Breast epithelium (tissue), 3 donors: ENCODE measurements around the gene RALGAPA1.

Experiments used
- POLR2A ChIP-seq: fragments of 450-650 bp; IDR thresholded peaks from one replicate; pipeline ENCODE4 v1.6.1; 2016; ENCODE audit warnings: antibody characterized with exemption, mild to moderate bottlenecking, moderate library complexity
- POLR2AphosphoS5 ChIP-seq, 3 donors: sonication (generic); formaldehyde crosslinking; IDR thresholded peaks; one replicate each; pipeline ENCODE4 v1.6.1; 2017; ENCODE audit warnings: antibody characterized with exemption in 3 of 3
- TF ChIP-seq, protein P1 (sequence below), 3 donors: fragments of 450-650 bp; IDR thresholded peaks; one replicate each; pipeline ENCODE4 v1.5.1; 2016 to 2017; ENCODE audit warnings: antibody characterized with exemption in 3 of 3, mild to moderate bottlenecking in 3 of 3, moderate library complexity in 3 of 3

DNA sequence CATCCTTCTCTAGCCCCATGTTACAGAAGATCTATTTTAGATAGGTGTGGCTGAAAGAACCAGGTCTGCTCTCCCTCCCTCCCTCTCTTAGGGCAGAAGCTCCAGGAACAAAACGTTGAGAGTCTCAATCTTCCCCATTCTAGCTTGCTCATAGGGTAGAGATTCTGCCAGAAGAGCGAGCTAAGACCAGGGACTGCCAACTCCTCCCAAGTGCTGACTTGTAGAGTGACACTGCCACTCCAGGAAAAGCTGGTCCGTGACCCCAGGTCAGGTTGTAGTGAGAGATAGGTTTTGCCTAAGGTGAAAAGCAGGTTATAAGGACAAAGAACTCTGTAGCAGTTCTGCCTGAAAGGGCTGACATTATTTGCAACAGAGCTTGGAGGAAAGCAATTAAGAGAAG lies 201.7 kb downstream of the RALGAPA1 start:
- no peak for TF ChIP-seq POLR2AphosphoS5 (IDR thresholded peaks at IDR 0.05)
- TF ChIP-seq, protein P1, sequence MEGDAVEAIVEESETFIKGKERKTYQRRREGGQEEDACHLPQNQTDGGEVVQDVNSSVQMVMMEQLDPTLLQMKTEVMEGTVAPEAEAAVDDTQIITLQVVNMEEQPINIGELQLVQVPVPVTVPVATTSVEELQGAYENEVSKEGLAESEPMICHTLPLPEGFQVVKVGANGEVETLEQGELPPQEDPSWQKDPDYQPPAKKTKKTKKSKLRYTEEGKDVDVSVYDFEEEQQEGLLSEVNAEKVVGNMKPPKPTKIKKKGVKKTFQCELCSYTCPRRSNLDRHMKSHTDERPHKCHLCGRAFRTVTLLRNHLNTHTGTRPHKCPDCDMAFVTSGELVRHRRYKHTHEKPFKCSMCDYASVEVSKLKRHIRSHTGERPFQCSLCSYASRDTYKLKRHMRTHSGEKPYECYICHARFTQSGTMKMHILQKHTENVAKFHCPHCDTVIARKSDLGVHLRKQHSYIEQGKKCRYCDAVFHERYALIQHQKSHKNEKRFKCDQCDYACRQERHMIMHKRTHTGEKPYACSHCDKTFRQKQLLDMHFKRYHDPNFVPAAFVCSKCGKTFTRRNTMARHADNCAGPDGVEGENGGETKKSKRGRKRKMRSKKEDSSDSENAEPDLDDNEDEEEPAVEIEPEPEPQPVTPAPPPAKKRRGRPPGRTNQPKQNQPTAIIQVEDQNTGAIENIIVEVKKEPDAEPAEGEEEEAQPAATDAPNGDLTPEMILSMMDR (IDR thresholded peaks at IDR 0.05) = no peak
- no peak for TF ChIP-seq POLR2A
